NCI-H187 treated with DMSO at 0.1 percent for 48 hours (cell line): Measurements from ENCODE around the gene ERICH6B.

Experiments
- DNase-seq: peaks from one replicate; lab custom pipeline; 2025; lab: John Stamatoyannopoulos, UW

Gene ERICH6B

GRCh38 chr13:45542391-45542790 lies 73.1 kb downstream of the ERICH6B start:
- DNase-seq: no peak

- no peak for DNase-seq
Observed at GRCh38 chr13:45541806-45542205, 73.7 kb downstream of the ERICH6B start.

- no peak for DNase-seq
Observed at GRCh38 chr13:45540864-45541263, 74.7 kb downstream of the ERICH6B start.

GRCh38 chr13:45540195-45540594 lies 75.3 kb downstream of the ERICH6B start:
- no peak for DNase-seq

GRCh38 chr13:45538382-45538781 lies 77.2 kb downstream of the ERICH6B start:
- DNase-seq: no peak

GRCh38 chr13:45537516-45537915 lies 78.0 kb downstream of the ERICH6B start:
- DNase-seq: no peak

GRCh38 chr13:45536224-45536623 lies 79.3 kb downstream of the ERICH6B start:
- no peak for DNase-seq

- no peak for DNase-seq
Observed at GRCh38 chr13:45534604-45535003, 80.9 kb downstream of the ERICH6B start.

GRCh38 chr13:45529758-45530157 lies 85.8 kb downstream of the ERICH6B start:
- DNase-seq: no peak

- DNase-seq: no peak
Observed at GRCh38 chr13:45527699-45528462, 87.7 kb downstream of the ERICH6B start.

- no peak for DNase-seq
Observed at GRCh38 chr13:45522571-45522970, 93.0 kb downstream of the ERICH6B start.

- DNase-seq: no peak
Observed at GRCh38 chr13:45521297-45521696, 94.2 kb downstream of the ERICH6B start.

- no peak for DNase-seq
Observed at GRCh38 chr13:45519493-45519892, 96.0 kb downstream of the ERICH6B start.

GRCh38 chr13:45518525-45519245 lies 96.9 kb downstream of the ERICH6B start:
- no peak for DNase-seq

GRCh38 chr13:45516757-45517156 lies 98.8 kb downstream of the ERICH6B start:
- no peak for DNase-seq

GRCh38 chr13:45512098-45512496 lies 103.4 kb downstream of the ERICH6B start:
- DNase-seq: no peak

GRCh38 chr13:45511310-45512097 lies 104.0 kb downstream of the ERICH6B start:
- peak; percentile 34 for DNase-seq

GRCh38 chr13:45510672-45511071 lies 104.9 kb downstream of the ERICH6B start:
- no peak for DNase-seq

GRCh38 chr13:45508776-45509175 lies 106.8 kb downstream of the ERICH6B start:
- DNase-seq: no peak

GRCh38 chr13:45506811-45507210 lies 108.7 kb downstream of the ERICH6B start:
- no peak for DNase-seq

- no peak for DNase-seq
Observed at GRCh38 chr13:45503658-45504057, 111.9 kb downstream of the ERICH6B start.

- no peak for DNase-seq
Observed at GRCh38 chr13:45501175-45501526, 114.4 kb downstream of the ERICH6B start.
